RWPE2 (cell line): ENCODE measurements around the gene GCK.
"Not testable (repeated sequence)": the region's sequence is repeated elsewhere in the genome, so short reads cannot be mapped to it uniquely, and the experiment has no call there.

ENCODE experiments used
- ATAC-seq: fragments of 200-7000 bp; cut with Tn5 transposase; 3 replicates; pipeline ENCODE4 v1.9.1; 2021; ENCODE audit warnings: low read depth
- DNase-seq: peaks from one replicate; pipeline ENCODE4 v3.0.0-alpha.2; 2020; ENCODE audit warnings: low spot score
- H3K27ac ChIP-seq: fragments of 450-650 bp; 2 replicates; pipeline ENCODE4 v1.5.1; 2017; ENCODE audit warnings: mild to moderate bottlenecking; ENCODE audit not compliant: poor library complexity, severe bottlenecking
- H3K27me3 ChIP-seq: fragments of 250-450 bp; sonication (Bioruptor Pico); 2 replicates; pipeline ENCODE4 v1.5.1; 2021; ENCODE audit warnings: mild to moderate bottlenecking, moderate library complexity; ENCODE audit not compliant: insufficient read depth, poor library complexity, severe bottlenecking
- H3K36me3 ChIP-seq: fragments of 250-450 bp; sonication (Bioruptor Pico); 2 replicates; pipeline ENCODE4 v1.5.1; 2020; ENCODE audit warnings: low read depth, mild to moderate bottlenecking, moderate library complexity
- H3K4me1 ChIP-seq: fragments of 250-450 bp; sonication (Bioruptor Pico); 2 replicates; pipeline ENCODE4 v1.5.1; 2021; ENCODE audit warnings: mild to moderate bottlenecking, moderate library complexity; ENCODE audit not compliant: insufficient read depth, poor library complexity, severe bottlenecking
- H3K4me3 ChIP-seq: fragments of 250-450 bp; sonication (Bioruptor Pico); 2 replicates; pipeline ENCODE4 v1.5.1; 2021; ENCODE audit warnings: mild to moderate bottlenecking, moderate library complexity; ENCODE audit not compliant: severe bottlenecking
- H3K9me3 ChIP-seq: fragments of 250-450 bp; sonication (Bioruptor Pico); 2 replicates; pipeline ENCODE4 v1.5.1; 2021; ENCODE audit warnings: mild to moderate bottlenecking, moderate library complexity; ENCODE audit not compliant: severe bottlenecking
- CTCF ChIP-seq: fragments of 450-650 bp; IDR thresholded peaks from one replicate; pipeline ENCODE4 v1.5.1; 2017; ENCODE audit warnings: mild to moderate bottlenecking, moderate library complexity; ENCODE audit not compliant: poor library complexity, severe bottlenecking

Gene GCK

GRCh38 chr7:44128721-44129582, 60.3 kb downstream of the GCK start:
- Histone ChIP-seq H3K27ac (no peak overlapping the region), H3K4me1 (no peaks in the 10 kb centered on the region), H3K27me3 (no peaks in the 10 kb centered on the region), H3K4me3 (no peak overlapping the region), H3K36me3 (no peaks in the 10 kb centered on the region), H3K9me3 (no peaks in the 10 kb centered on the region)
- DNase-seq (no peak), ATAC-seq (no peak)
- no peak for TF ChIP-seq CTCF

DNA sequence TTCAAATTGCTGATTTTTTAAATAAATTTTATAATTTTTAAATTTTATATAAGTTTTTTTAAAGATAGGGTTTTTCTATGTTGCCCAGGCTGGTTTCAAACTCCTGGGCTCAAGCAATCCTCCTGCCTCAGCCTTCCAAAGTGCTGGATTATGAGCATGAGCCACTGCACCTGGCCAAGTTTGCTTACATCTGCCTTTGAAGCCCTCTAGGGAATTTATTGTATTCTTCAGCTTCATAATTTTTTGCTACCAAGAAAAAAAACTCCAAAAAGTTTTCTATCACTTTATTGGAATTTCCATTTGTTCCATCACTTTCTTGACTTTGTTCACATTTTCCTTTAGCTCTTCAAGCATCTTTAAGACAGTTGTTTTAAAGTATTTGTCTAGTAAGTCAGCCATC, 62.1 kb downstream of the GCK start:
- no peaks in the 10 kb centered on the region for H3K27me3 ChIP-seq
- DNase-seq (no peak), ATAC-seq (no peak)
- H3K4me1 ChIP-seq, result peaks cover 5% of the 10 kb centered on the region
- H3K4me3 ChIP-seq, result no peak overlapping the region
- no peaks in the 10 kb centered on the region for H3K9me3 ChIP-seq
- no peak overlapping the region for H3K27ac ChIP-seq
- H3K36me3 ChIP-seq, result peaks cover 2% of the 10 kb centered on the region
- TF ChIP-seq CTCF, result no peak

DNA sequence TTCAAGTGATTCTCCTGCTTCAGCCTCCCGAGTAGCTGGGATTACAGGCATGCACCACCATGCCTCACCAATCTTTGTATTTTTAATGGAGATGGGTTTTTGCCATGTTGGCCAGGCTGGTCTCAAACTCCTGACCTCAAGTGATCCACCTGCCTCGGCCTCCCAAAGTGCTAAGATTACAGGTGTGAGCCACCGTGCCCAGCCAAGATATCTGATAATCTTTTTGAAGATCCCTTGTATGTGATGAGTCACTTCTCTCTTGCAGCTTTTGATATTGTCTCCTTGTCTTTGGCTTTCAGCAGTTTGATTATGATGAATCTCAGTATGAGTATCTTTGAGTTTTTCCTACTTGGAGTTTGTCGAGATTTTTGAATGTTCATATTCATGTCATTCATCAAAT, 62.7 kb downstream of the GCK start:
- not testable (repeated sequence) for DNase-seq, H3K4me3 ChIP-seq, H3K27ac ChIP-seq, ATAC-seq, H3K4me1 ChIP-seq, H3K27me3 ChIP-seq, H3K9me3 ChIP-seq, H3K36me3 ChIP-seq

- ATAC-seq (no peak), DNase-seq (no peak)
- Histone ChIP-seq H3K4me3 (no peak overlapping the region), H3K27me3 (no peaks in the 10 kb centered on the region), H3K27ac (no peak overlapping the region), H3K9me3 (no peaks in the 10 kb centered on the region), H3K36me3 (peaks cover 25% of the 10 kb centered on the region), H3K4me1 (peaks cover 6% of the 10 kb centered on the region)
- TF ChIP-seq CTCF, result no peak
Measured at GRCh38 chr7:44124822-44125202, 64.4 kb downstream of the GCK start.

DNA sequence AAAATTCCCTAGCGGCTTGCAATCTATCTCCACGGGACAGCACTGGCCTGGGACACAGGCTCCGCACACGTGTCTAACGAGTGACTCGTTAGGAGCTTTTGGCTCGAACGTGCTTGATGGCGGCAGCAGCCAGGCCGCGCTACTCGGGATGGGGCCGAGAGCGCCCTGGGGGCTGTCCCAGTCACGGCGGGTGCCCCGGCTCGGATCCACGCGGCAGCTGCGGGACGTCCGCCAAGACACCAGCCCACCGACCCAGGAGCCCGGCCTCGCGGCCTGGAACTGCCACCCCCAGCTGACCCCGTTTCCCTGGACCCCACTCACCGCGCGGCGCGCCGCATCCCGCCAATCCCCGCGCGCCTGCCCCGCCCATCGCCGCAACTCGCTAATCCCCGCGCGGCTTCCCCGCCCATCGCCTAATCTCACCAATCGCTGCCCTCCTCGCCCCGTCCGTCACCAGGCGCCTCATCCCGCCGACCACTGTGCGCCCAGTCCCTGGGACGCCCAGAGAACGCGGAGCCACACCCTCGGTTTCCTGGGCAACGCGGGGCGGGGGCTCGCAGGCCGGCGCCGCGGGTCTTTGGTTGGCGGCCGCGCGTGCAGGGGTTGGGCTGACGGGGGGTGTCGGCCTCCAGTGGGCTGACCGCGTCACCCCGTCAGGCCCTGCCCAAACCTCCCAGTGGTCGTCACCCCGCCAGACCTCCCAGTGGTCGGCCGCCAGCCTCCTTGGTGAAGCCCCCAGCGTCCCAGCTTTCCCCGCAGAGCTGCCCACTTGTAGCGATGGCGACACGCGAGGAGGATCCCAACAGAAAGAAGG, 65.8 kb downstream of the GCK start, which contains the start of gene POLD2:
TSS of gene POLD2 (minus strand) at position 359 of the 814 bp plus-strand sequence. CDS start 1,495 bp downstream, outside the sequence.
- TF ChIP-seq CTCF, result no peak
- peaks cover 6% of the 10 kb centered on the region for H3K4me1 ChIP-seq
- H3K27me3 ChIP-seq, result no peaks in the 10 kb centered on the region
- H3K9me3 ChIP-seq, result no peaks in the 10 kb centered on the region
- H3K36me3 ChIP-seq, result peaks cover 39% of the 10 kb centered on the region
- peak within 1 kb of the TSS; percentile 44 for H3K27ac ChIP-seq
- DNase-seq (peak; percentile 98), ATAC-seq (peak; percentile 98)
- peak within 1 kb of the TSS; percentile 89 for H3K4me3 ChIP-seq
